Transverse colon (tissue), 4 donors: ENCODE measurements around the gene GET4.

Source experiments
- CTCF ChIP-seq, 5 experiments: fragments of 200-600 bp in 3 of 5; fragments of 450-650 bp in 2 of 5; sonication (generic) in 3 of 5; IDR thresholded peaks; 1 replicate in 2 of 5; 2 replicates in 3 of 5; pipeline ENCODE4 v1.5.1; 2016 to 2017; ENCODE audit warnings: antibody characterized with exemption in 5 of 5, inconsistent platforms in 3 of 5, mild to moderate bottlenecking in 2 of 5, moderate library complexity in 1 of 5
- EP300 ChIP-seq: sonication (generic); formaldehyde crosslinking; IDR thresholded peaks from one replicate; pipeline ENCODE4 v1.6.1; 2017; ENCODE audit warnings: antibody characterized with exemption, low read depth
- POLR2A ChIP-seq: fragments of 450-650 bp; IDR thresholded peaks from one replicate; pipeline ENCODE4 v1.6.1; 2016; ENCODE audit warnings: antibody characterized with exemption, mild to moderate bottlenecking, moderate library complexity
- POLR2AphosphoS5 ChIP-seq, 3 donors: sonication (generic); formaldehyde crosslinking; IDR thresholded peaks; one replicate each; pipeline ENCODE4 v1.6.1; 2016; ENCODE audit warnings: antibody characterized with exemption in 3 of 3

DNA sequence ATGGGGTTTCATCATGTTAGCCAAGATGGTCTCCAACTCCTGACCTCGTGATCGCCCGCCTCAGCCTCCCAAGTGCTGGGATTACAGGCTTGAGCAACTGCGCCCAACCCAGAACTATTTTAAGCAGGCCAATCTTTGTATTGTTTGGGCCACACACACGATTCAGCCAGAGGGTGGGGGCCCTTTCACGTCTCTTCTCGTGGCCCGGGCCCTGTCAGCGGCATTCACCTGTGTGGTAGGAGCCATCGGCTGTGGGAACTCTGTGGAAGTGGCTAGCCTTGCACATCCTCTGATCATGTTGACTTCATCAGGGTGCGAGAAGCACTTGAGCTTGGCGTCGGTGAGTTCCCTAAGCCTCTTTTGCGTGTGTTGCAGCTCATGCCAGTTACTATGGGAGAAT lies 27.2 kb upstream of the GET4 start:
- no peak for TF ChIP-seq CTCF (IDR thresholded peaks at IDR 0.05)
- no peak for TF ChIP-seq POLR2AphosphoS5 (IDR thresholded peaks at IDR 0.05)
- TF ChIP-seq POLR2A, result no peak
- TF ChIP-seq EP300, result no peak
